Ramos (cell line): ENCODE results near the gene PTPRN.
"Not testable (repeated sequence)": the region's sequence is repeated elsewhere in the genome, so short reads cannot be mapped to it uniquely, and the experiment has no call there.

Experiments used
- in situ Hi-C: fragments of 300-500 bp; cut with MboI; formaldehyde crosslinking; loops from one replicate; pipeline ENCODE4 v1.14.3; 2022; ENCODE audit warnings: low sequenced_read_pairs; ENCODE audit not compliant: unreplicated experiment

The PTPRN gene

GRCh38 chr2:219289537-219290361, 19.5 kb downstream of the PTPRN start:
- in situ Hi-C loops: loop anchor here (5.0 kb wide), 1 partner anchor 42 kb away; the partner anchor contains the start of genes GLB1L and STK16

DNA sequence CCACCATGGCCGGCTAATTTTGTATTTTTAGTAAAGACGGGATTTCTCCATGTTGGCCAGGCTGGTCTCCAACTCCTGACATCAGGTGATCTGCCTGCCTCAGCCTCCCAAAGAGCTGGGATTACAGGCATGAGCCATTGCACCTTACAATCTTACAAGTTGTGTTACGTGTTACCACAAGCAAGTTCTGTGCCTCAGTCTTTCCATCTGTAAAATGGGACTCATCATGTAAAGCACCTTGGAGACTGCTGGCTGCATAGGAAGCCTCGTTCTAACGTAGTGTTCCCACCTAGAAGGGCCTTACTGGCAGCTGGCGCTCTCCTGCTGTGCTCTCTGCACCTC, 20.0 kb downstream of the PTPRN start:
- in situ Hi-C loops: no loop called here

DNA sequence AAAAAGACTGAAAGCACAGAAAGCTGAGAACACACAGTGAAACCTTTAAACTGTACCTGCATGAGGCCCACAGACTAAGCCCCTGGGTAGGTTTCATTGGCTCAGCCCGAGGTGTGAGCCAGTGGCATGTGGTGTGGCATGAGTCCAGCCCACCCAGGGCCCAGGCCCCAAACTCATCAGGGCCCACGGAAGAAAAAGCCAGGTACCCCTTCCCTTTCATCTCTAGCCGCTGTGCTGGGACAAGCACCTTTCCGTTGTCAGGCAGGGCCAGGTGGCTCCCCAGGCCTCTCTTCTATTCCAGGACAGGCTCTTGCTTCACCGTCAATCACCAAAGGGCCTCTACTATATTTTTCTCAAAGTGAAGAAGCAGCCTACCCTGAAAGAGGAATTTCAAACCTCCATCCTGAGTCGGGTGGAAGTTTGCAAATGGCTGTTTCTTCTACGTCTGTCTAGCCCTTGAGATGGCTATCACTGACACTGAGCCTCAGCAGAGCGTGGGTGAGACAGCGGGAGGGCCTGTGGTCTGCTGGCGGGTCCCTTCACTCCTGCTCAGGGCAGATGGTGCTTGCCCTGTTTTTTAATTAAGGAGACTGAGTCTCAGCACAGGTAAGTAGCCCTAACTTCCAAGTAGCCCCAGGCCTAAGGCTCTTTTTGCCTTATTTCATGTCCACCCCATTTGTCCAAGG, 21.5 kb downstream of the PTPRN start:
- in situ Hi-C loops: no loop called here

GRCh38 chr2:219287116-219287440, 22.1 kb downstream of the PTPRN start:
- in situ Hi-C loops: not testable (repeated sequence)

DNA sequence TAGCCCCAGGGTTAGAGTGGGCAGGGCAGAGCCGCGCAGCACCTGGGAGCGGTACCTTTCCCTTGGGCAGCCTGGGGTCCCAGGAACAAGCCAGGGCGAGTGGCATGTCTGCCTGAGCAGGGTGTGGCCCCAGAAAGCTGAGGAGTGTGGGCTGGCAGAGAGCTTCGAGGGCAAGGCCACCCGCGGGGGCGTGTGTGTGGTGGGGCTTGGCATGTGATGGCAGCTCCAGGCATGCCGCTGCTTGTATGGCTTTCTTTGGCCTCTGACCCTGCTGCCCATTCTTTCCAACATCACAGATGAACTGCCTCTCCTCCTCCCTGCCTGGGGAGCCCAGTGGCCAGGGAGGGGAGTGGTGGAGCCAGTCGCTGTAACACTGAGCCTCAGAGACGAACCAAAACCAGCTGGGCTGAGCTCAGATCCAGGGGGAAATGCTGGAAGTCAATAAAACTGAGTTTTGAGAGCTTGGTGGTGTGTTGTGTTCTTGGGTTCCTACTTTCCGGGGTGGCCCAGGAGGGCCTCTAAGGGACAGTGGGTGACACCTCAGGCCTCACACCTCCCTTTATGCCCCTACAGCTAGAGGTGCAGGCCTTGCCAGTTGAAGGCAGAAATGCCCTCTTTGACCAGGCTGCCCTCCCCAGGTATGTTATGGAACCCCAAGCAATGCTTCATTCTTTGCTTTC, 22.6 kb downstream of the PTPRN start:
- in situ Hi-C loops: no loop called here

- in situ Hi-C loops: no loop called here
Observed at GRCh38 chr2:219285894-219286425, 23.2 kb downstream of the PTPRN start.

GRCh38 chr2:219285373-219285735, 23.8 kb downstream of the PTPRN start:
- in situ Hi-C loops: no loop called here

- in situ Hi-C loops: no loop called here
Observed at GRCh38 chr2:219284501-219285372, 24.5 kb downstream of the PTPRN start.

DNA sequence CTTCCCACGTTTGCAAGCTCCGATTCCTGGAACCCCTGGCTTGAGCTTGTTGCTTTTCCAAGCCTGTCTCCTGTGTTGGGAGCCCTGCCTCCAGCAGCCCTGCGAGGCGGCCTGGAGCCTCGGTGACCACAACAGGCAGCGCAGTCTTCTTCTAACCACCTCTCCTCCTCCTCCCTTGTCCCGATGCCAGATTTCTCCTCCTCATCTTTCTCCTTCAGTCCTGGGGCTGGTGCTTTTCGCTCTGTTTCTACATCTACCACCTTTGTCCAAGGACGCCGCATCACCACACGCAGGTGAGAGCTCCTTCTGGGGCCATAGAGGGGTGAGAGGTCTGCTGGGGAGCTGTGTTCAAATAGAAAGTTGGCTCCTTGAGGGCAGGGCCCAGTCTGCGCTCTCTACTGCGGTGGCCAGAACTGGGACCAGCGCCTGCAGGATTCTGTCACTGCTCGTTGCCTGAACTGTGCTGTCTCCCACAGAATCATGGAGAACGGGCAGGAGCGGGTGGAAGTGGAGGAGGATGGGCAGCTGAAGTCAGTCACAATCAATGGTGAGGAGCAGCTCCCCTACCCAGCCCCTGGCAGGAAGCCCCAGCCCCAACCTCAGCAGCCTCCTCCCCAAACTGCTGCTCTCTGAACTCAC, 26.1 kb downstream of the PTPRN start:
- in situ Hi-C loops: no loop called here

DNA sequence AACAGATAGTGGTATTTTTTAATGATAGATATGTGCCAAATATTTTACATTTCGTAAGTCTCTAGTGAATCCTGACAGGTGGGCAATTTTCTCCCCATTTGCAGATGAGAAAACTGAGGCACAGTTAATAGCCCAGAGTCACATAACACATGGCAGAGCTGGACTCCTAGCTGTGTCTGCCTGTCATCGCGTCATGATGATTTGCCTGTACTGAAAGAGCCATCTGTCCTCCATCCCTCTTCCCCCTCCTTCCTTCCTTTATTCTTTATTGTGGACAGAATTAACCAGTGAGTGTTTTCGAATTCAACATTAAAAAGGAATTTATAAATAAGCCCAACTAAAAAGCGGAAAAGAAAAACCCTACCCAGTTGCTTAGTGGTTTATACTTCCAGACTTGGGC, 26.8 kb downstream of the PTPRN start:
- in situ Hi-C loops: no loop called here

DNA sequence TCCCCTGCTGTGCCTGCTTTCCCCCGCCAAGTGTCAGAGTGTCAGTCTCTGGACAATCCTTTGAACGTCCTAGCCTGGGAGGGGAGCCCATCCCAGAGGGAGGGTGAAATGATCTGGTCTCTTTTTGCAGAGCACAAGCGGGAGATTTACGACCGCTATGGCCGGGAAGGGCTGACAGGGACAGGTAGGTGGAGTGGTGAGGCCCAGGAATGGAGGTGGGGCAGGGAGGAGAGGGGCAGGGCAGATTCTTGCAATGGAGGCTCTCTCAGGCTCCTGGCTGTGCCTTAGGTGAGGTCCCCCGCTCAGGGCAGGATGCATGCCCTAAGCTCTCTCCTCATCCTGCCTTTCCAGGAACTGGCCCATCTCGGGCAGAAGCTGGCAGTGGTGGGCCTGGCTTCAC, 27.6 kb downstream of the PTPRN start:
- in situ Hi-C loops: no loop called here

DNA sequence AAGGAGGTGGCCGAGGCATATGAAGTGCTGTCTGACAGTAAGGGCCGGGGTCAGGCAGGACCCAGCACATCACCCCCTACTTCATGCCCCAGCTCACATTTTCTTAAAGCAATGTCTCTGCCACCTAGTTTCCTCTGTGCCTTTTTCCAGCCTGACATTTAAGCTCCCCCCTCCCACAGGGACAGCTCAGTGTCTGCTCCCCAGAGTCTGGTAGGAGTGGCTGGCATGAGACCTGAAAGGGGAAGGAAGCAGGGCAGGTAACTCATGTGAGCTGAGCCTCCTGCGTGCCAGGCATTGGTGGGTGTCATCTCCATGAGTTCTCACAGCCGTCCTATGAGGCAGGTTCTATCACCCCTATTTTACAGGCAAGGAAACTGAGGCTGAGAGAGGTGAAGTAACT, 28.6 kb downstream of the PTPRN start:
- in situ Hi-C loops: no loop called here

DNA sequence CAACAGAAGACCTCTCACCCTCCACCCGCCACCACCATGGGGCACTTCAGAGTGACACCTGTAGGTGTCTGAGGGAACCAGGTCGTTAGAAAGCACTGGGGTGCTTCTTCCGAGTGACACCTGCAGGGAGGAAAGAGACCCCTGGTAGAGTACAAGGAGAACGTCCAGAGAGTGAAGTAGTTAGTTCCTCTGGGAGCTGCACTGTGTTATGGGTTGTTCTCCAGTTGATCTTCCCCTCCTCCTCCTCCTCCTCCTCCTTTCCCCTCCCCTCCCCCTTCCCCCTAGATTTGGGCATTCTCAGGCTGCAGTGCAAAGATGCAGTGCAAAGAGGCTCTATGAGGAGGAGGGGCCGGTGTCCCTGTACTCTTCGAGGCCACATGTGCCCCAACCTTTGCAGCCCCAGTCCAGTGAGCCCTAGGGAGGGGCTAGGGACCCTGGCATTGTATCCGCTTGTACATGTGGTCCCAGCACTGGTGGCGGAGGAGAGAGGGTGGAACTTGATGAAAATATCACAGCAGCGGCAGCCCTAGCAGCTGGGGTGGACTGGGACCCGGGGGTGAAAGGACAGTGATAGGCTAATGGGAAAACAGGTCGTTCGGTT, 29.2 kb downstream of the PTPRN start:
- in situ Hi-C loops: no loop called here

DNA sequence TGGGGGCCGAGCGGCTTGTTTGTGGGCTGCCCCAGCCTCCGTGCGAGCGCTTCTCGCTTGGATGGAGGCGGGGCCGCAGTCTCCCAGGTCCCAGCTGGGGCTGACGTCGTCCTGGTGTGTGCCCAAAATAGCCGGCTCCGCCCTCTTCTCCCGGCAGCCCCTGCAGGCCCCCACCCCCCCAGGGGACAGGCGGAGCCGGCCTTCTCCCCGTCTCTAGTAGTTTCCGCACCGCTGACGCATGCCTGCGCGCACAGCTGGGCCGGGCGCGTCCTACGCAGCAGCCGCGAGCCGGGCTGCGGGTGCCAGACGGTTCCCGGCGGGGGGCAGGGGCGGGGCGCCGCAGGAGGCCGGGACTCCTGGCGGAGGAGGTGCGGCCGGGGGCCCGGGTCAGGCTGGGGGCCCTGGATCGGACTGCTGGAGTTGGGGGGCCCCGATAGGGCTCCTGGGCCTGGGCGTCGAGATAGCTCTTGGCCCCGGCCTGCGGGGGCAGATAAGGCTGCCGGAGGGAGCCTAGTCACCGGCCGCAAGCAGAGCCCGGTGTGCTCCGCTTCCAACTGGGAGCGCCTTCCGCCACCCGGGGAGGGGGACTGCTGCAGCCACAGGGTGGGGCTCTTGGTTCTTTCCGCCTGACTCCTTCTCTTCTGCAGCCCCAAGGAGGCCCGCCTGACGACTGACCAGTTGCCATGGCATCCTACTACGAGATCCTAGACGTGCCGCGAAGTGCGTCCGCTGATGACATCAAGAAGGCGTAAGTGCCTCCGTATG, 29.9 kb downstream of the PTPRN start, which contains the start of gene DNAJB2:
Gene DNAJB2 (plus strand): TSS at position 216 of the 765 bp plus-strand sequence. CDS start 468 bp downstream, at position 684.
- in situ Hi-C loops: no loop called here

- in situ Hi-C loops: no loop called here
Observed at GRCh38 chr2:219278655-219279150, 30.5 kb downstream of the PTPRN start.

- in situ Hi-C loops: no loop called here
Observed at GRCh38 chr2:219277703-219278654, 31.2 kb downstream of the PTPRN start.

DNA sequence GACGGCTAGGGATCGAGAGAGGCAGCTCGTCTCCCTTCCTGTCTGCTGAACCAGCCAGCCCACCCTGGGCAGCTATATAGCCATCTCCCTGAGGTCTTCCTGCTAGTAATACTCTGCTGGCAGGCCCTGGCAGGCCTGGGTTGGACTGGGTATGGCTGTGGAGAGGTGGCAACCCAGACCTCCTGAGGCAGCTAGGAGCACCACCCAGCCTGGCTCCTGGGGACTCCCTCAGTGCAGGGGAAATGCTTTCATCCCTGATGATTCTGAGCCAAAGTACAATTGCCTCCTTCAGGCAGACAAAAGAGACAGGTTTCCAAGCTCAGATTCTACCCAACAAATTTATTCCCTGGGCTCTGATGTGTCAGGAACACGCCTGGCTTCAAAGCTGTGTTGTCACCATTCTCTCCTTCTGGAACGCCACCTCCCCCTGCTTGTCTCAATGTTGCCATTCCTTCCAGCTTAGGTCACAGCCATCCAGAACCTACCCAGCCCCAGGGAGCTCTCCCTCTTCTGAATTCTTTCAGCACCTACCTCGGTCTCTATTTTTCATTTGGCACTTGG, 34.8 kb downstream of the PTPRN start:
- in situ Hi-C loops: no loop called here
